Erythroblast (primary cell): ENCODE results near the gene PLPP3.

Experiments used
- DNase-seq, 2 experiments: peaks; one replicate each; lab custom pipeline; 2025; lab: John Stamatoyannopoulos, UW
- GATA1 ChIP-seq: IDR thresholded peaks from 2 replicates; pipeline ENCODE4 v1.6.1; 2011; ENCODE audit warnings: low read depth, mild to moderate bottlenecking, control low read depth, low read length, moderate library complexity
- POLR2A ChIP-seq: IDR thresholded peaks from 2 replicates; pipeline ENCODE4 v1.6.1; 2011; ENCODE audit warnings: mild to moderate bottlenecking, low read length

PLPP3 gene

GRCh38 chr1:56584910-56585528, 5.7 kb upstream of the PLPP3 start:
- peak; percentile 25 to 56 for DNase-seq
- no peak for TF ChIP-seq GATA1
- no peak for TF ChIP-seq POLR2A

DNA sequence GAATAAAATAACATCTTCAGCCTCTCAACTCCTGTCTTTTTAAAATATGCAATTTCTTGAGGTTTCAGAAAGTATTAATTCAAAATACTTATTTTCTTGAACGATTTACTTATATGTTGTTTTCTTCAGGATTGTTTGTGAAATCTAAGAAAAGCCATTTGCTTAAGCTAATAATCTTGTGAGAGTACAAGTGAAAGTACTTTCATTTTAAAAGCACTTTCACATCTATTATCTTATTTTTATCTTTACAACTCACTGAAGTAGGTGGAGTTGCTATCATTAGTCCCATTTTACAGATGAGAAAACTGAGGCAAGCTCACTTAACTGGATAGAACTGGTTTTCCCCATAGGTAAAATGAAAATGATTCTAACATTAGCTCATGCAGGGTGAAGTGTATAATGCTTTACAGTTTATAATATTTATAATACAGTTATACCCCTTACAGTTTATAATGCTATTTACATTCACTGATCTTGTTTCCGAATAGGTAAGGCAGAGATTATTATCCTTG, 4.7 kb upstream of the PLPP3 start:
- no peak for DNase-seq
- TF ChIP-seq GATA1 (no peak), POLR2A (no peak)

GRCh38 chr1:56580771-56581170, 1.4 kb upstream of the PLPP3 start:
- DNase-seq: no peak
- TF ChIP-seq POLR2A: no peak
- TF ChIP-seq GATA1: no peak

- no peak for TF ChIP-seq POLR2A
- no peak for TF ChIP-seq GATA1
- DNase-seq: peak; percentile 6 to 12
These were observed 1.0 kb downstream of the PLPP3 start for GRCh38 chr1:56578138-56578962.

GRCh38 chr1:56577406-56578137, 1.8 kb downstream of the PLPP3 start:
- TF ChIP-seq POLR2A (no peak), GATA1 (no peak)
- no peak for DNase-seq

- TF ChIP-seq GATA1: no peak
- TF ChIP-seq POLR2A: no peak
- DNase-seq: peak; percentile 3 to 4
These were observed 2.4 kb downstream of the PLPP3 start for GRCh38 chr1:56576880-56577405.

DNA sequence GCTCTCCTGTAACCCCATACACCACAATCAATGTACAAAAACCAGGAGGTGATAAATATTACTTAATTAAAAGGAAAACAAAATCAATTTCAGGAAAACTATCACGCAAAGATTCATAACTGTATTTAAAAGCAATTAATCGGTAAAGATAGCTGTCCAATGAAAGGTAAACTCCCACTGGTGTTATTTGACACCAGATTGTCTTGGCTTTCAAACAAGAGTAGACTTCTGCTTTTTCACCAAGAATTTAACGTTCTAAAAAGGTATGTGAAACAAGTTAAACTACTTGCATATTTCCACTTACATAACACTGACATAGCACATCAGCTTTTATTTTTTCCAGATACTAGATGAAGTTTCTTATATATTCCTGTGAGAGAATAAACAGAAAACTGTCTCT, 3.5 kb downstream of the PLPP3 start:
- no peak for TF ChIP-seq GATA1
- DNase-seq: no peak

DNA sequence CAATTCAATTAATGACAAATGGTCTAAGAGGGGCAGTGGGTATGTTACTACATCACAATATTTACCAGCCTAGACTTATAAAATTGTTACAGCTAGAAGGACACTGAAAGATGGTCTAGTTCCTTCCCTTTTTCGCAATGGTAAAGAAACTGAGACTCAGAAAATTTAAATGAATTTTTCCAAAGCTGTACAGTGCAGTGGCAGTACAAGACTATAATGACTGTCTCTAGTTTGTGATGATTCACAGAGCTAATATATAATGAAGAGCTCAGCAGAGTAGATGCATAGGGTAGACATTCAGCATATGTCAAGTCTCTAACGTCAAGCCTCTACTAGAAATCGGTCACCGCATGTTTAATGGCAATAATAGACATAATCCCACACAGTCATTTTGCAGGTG, 4.6 kb downstream of the PLPP3 start:
- TF ChIP-seq POLR2A: no peak
- TF ChIP-seq GATA1: no peak
- no peak for DNase-seq

GRCh38 chr1:56573311-56573710, 6.1 kb downstream of the PLPP3 start:
- TF ChIP-seq POLR2A (no peak), GATA1 (no peak)
- no peak for DNase-seq

- DNase-seq: no peak
- no peak for TF ChIP-seq POLR2A
- no peak for TF ChIP-seq GATA1
These were observed 6.9 kb downstream of the PLPP3 start for GRCh38 chr1:56572334-56573050.

DNA sequence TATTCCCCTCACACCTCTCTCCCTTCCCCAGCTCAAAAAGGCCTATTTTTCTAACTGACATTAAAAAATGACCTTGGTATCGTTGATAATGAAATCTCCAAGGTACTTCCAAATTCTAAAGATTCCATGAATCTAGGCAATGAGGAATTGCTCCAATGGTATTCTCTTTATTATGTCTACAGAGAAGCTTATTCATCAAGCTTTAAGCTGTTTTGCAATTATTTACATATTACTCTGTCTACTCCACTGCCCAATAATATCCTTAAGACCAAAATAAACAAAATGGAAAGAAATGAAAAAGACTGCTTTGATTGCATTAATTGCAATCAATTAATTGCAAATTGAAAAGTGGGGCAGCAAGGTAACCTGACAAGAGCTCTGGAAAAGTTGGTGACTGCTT, 7.9 kb downstream of the PLPP3 start:
- DNase-seq: no peak

GRCh38 chr1:56570924-56571372, 8.4 kb downstream of the PLPP3 start:
- no peak for DNase-seq
- TF ChIP-seq GATA1: no peak
- no peak for TF ChIP-seq POLR2A

More for the DNA sequence above, 7.9 kb downstream of the PLPP3 start:
- TF ChIP-seq GATA1 (no peak), POLR2A (no peak)

DNA sequence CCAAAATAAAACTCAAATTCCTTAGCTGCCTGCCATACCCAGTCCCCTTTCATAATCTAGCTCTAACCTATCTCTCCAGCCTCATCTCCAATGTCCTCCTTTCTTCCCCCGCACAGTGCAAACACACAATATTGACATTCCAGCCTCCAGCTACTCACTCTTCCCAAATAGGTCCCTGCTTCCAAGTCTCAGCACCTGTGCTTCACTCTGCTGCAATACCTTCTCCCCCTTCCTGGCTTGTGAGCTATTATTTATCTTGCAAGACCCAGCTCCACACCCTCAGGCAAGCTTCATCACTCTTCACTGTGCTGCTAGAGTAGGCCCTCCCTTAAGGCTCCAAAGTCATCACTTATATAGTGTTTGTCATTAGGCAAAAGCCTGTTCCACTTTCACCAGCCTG, 9.7 kb downstream of the PLPP3 start:
- TF ChIP-seq GATA1 (no peak), POLR2A (no peak)
- no peak for DNase-seq

GRCh38 chr1:56566994-56567393, 12.4 kb downstream of the PLPP3 start:
- no peak for TF ChIP-seq POLR2A
- no peak for TF ChIP-seq GATA1
- no peak for DNase-seq
